GM19438 (cell line): ENCODE measurements around the gene CNDP1.
"Not testable (repeated sequence)": the region's sequence is repeated elsewhere in the genome, so short reads cannot be mapped to it uniquely, and the experiment has no call there.

ENCODE experiments used
- ATAC-seq: cut with Tn5 transposase; IDR thresholded peaks from one replicate; pipeline ENCODE4 v1.9.1; 2021; ENCODE audit warnings: low read depth; ENCODE audit not compliant: unreplicated experiment

CNDP1 gene, protein sequence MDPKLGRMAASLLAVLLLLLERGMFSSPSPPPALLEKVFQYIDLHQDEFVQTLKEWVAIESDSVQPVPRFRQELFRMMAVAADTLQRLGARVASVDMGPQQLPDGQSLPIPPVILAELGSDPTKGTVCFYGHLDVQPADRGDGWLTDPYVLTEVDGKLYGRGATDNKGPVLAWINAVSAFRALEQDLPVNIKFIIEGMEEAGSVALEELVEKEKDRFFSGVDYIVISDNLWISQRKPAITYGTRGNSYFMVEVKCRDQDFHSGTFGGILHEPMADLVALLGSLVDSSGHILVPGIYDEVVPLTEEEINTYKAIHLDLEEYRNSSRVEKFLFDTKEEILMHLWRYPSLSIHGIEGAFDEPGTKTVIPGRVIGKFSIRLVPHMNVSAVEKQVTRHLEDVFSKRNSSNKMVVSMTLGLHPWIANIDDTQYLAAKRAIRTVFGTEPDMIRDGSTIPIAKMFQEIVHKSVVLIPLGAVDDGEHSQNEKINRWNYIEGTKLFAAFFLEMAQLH

GRCh38 chr18:74534150-74534969, at the start of gene CNDP1:
Gene CNDP1 (plus strand): TSS chr18:74534500. CDS start chr18:74534668, 168 bp downstream.
- ATAC-seq, result no peak

DNA sequence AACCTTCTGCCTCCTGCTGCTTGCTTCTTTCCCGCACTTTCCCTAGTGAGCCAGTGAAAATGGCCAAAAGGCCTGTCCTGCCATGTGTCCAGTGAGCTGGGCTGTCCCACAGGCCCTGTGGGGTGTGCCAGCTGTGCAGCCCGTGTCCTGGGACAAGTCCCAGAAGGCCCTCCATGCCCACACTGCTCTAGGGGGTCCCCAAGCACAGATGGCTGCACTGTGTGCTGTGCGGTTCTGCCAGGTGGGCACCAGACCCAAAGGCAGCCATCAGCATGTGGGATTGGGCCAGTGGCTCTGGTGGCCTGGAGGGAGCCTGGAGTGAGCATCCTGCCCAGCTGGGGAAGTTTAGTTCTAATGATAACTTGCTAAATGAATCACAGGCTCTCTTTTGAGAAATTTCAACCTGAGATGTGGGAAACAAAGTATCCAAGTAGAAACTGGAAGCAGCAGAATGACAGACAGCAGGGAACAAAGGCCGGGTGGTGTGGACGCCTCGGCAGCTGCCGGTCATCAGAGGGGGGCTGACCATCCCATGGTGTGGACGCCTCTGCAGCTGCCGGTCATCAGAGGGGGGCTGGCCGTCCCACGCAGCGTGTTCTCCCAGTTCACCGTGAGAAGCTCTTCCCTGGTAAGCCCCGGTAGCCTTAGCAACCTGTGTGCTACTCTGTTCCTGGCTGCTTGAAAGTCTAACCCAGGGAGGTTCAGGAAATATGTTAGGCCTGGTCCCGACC, 48.0 kb upstream of the CNDP1 start:
- no peak for ATAC-seq

- ATAC-seq, result no peak
Measured at GRCh38 chr18:74488354-74488753, 45.9 kb upstream of the CNDP1 start.

DNA sequence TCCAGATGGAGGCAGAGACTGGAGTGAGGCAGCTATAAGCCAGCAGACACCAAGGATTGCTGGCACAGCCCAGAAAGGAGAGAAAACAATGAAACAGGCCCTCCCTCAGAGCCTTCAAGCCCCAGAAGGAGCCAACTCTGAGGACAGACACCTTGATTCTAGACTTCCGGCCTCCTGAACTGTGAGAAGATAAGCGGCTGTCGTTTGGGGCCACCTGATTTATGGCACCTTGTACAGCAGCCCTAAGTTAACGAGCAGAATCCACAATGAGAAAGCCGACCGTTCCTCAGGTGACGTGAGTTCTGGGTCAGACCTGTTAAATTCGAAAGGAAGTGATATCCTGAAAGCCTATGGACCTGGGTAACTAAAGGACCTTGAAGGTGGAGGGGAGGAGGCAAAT, 45.4 kb upstream of the CNDP1 start:
- ATAC-seq, result no peak

GRCh38 chr18:74489676-74490075, 44.6 kb upstream of the CNDP1 start:
- no peak for ATAC-seq

DNA sequence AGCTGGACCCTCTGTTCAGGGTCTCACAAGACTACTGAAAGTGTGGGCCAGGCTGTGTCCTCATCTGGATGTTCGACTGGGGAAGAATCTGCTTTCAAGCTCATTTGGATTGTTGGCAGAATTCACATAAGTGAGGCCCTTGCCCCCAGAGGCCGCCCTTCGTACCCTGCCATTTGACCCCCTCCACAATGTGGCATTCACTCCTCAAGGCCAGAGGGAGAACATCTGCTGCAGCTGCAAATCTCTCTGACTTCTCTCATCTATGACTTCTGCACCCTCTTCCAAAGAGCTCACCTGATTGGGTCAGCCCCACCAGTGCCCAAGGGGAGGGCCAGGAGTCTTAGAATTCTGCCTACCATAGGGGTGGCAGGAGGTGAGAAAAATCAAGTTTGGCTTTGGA, 42.0 kb upstream of the CNDP1 start:
- ATAC-seq, result no peak

DNA sequence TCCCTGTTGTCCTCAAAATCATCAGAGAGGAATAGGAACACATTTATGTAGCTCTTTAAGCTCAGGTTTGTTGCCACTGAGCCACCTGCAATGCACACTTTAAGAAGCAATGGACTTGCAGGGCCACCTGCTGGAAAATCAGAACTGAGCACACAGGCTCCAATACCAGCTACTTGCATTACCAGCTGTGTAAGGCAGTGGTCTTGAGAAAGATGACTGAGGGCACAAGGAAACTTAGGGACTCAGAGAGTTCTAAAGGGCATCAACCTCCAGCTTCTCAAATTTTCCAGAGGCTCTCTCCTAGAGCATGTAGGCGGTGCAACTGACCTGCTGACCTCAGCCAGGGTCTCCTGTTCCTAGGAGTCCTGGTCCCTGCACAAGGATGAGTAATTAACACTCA, 40.6 kb upstream of the CNDP1 start:
- ATAC-seq, result no peak

GRCh38 chr18:74494514-74494913, 39.8 kb upstream of the CNDP1 start:
- ATAC-seq, result no peak

DNA sequence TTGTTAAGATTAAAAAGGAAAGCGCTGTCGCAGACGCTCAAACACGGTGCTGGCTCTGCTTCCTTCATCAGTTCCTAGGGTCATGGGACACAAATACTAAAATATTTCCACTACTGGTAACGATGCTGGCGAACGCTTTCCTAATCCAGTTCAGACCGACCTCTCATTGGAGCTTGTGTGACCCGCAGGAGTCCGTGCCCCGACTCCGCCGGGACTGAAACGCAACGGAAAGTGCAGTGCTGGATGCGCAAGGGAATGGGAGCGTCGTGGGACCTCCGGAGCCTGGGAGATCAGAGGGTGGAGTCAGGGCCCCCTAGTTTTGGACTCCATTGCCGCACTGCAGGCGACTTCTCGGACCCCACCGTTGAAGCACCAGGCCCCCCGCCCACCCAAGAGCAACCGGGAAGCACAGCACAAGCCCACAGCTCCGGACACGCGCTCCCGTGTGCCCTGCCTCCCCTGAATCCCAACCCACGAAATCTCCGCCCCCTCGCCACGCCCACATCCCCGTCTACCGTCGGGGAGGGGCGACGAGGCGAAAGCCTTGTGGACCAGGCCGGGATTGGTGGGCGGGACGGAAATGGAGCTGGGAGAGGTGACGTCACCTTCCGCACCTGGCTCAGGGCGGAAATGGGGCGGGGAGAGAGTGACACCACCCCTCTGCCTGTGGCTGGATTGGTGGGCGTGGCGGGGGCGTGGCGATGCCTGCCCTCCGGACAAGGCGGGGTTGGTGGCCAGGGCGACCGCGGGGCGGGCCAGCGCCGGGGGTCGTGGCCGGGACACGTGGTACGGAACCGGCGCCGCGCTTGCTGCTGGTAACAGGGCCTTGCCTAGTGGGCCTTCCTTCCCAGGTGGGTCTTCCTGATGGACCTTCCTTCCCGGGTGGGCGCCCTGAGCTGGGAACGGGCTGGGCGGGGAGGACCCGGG, 38.5 kb upstream of the CNDP1 start, which contains the start of gene CNDP2:
TSS of gene CNDP2 (plus strand) at position 783 of the 927 bp plus-strand sequence. CDS start 3,611 bp downstream, outside the sequence.
- peak; percentile 59 for ATAC-seq

GRCh38 chr18:74496508-74497323, 37.6 kb upstream of the CNDP1 start:
- peak; percentile 28 for ATAC-seq

- ATAC-seq, result no peak
Measured at GRCh38 chr18:74497324-74497676, 37.0 kb upstream of the CNDP1 start.

GRCh38 chr18:74497778-74498177, 36.5 kb upstream of the CNDP1 start:
- no peak for ATAC-seq

GRCh38 chr18:74498712-74499627, 35.3 kb upstream of the CNDP1 start:
- ATAC-seq, result peak; percentile 31

DNA sequence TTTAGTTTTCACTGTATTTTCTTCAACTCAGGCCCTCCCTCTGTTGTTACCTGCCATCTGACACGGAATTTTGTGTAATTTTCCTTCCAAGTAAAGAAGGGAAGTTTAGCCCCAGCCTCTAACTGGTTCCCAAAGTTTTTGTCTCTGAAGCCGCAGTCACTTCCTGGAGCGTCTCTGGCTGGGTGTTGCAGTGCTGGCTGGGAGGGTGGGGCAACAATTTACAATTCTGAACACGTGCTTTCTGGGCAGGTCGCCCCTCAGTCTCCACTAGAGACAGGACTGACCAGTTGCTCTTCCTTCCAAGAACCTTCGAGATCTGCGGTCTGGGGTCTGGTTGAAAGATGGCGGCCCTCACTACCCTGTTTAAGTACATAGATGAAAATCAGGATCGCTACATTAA, 34.7 kb upstream of the CNDP1 start:
- ATAC-seq, result peak; percentile 42

- no peak for ATAC-seq
Measured at GRCh38 chr18:74500372-74500771, 33.9 kb upstream of the CNDP1 start.

- not testable (repeated sequence) for ATAC-seq
Measured at GRCh38 chr18:74500774-74501173, 33.5 kb upstream of the CNDP1 start.

- ATAC-seq, result no peak
Measured at GRCh38 chr18:74501386-74501785, 32.9 kb upstream of the CNDP1 start.

- ATAC-seq, result no peak
Measured at GRCh38 chr18:74503137-74503536, 31.2 kb upstream of the CNDP1 start.
